Purkinje cell (primary cell): ENCODE data around the gene BMERB1. TPM values are rescaled to one million over a fixed set of nuclear protein-coding genes. Genes with fewer than 3 reads are reported as not detected.

Experiments used
- polyA plus RNA-seq: library from polyadenylated mRNA; unstranded; fragments of >200 nt; fragmentation: Nextera tagmentation; gene quantifications from 2 replicates; pipeline ENCODE4 v1.2.1, GENCODE V29; 2014

Gene BMERB1
- polyA plus RNA-seq: 49.7 and 69.6 TPM in 2 replicates

DNA sequence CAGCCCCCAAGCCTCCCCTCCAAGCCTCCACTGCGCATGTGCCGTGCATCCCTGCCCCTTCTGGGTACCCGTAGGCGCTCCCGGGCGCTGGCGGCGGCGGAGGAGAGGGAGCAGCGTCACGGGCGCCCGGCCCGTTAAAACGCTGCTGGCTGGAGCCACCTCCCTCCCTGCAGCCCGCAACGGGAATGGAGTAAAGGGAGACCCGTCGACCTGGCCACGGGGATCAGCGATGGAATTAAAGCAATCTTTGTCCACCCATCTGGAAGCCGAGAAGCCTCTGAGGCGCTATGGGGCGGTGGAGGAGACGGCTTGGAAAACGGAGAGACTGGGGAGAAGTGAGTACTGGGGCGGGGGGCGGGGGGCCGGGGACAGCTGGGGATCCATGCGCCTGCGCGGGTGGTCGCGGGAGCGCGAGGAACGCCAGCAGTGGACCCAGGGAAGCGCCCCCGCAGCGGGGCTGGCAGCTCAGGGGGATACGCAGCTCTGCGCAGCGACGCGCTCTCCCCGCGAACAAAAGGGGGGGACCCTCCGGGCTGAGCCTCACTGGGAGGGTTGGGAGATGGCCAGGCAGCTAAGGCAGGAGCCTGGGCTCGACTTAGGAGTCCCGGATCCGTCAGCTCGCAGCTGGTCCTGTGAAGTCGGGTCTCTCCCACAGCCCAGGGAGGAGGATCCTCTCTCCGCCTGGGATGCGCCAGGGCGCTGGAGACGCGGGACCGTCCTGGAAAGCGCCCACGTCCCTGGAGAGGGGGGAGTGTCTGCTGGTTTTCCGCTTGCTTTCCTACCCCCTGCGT lies at the start of gene BMERB1:
Gene BMERB1, plus strand, starts transcription at position 164 of the 791 bp plus-strand sequence. Its CDS starts 66 bp downstream, at position 230.

DNA sequence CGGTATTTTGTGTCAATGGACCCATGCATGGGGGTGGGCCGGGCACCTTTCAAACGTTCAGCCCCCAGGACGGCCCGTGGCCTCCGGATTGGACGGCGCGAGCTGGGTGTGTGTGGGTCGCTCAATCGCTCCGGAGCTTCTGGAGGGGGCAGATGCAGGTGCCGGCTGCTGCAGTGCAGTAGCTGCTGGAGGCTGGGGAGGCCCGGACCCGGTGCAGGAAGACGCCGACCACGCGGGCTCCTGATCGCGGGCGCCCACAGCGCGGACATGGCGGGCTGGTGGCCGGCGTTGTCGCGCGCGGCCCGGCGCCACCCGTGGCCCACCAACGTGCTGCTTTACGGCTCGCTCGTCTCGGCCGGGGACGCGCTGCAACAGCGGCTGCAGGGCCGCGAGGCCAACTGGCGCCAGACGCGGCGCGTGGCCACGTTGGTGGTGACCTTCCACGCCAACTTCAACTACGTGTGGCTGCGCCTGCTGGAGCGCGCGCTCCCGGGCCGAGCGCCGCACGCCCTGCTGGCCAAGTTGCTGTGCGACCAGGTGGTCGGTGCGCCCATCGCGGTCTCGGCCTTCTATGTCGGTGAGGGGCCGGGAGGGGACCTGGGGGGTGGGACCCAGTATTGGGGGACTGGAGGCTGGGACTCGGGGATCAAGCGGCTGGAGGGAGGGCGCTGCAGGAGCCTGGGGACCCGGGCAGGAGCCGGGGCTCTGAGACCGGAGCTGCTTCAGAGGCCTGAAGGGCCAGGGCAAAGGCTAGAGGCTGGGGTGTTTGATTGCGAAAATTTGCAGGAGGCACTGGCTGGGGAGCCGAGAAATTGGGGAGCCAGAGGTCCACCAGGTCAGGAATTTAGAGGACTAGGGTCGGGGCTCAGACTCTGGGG lies 38.5 kb upstream of the BMERB1 start, which contains the start of gene MPV17L:
Gene MPV17L, plus strand, starts transcription at position 124 of the 878 bp plus-strand sequence. Its CDS starts 144 bp downstream, at position 268.

Other genes with a start within 250 kb of the BMERB1 start
- 0.48 and 9.5 TPM in 2 replicates for gene NPIPA5, start 56.3 kb upstream of the BMERB1 start, polyA plus RNA-seq
- 3.0 and 4.5 TPM in 2 replicates for gene MPV17L, start 38.8 kb upstream of the BMERB1 start, polyA plus RNA-seq
- 6.4 and 14.4 TPM in 2 replicates for gene MARF1, start 208.6 kb downstream of the BMERB1 start, polyA plus RNA-seq
- 1.0 and 1.5 TPM in 2 replicates for gene NDE1, start 215.7 kb downstream of the BMERB1 start, polyA plus RNA-seq